Activated naive CD8-positive, alpha-beta T cell treated with anti-CD3 and anti-CD28 coated beads, Interleukin-2, amount 50 U/mL, for 24 hours (primary cell): ENCODE measurements around the gene MSANTD2.

Source experiments
- ATAC-seq: fragments of 150-1000 bp; cut with Tn5 transposase; one replicate; pipeline ENCODE4 v1.10.0; 2021
- DNase-seq: peaks from one replicate; pipeline ENCODE4 v3.0.0; 2021
- H3K27ac Mint-ChIP-seq: one replicate; pipeline ENCODE4 v1.8.0; 2021; ENCODE audit warnings: mild to moderate bottlenecking, mixed read lengths
- H3K27me3 Mint-ChIP-seq: one replicate; pipeline ENCODE4 v1.8.0; 2021; ENCODE audit warnings: mixed read lengths
- H3K36me3 Mint-ChIP-seq: one replicate; pipeline ENCODE4 v1.8.0; 2021; ENCODE audit warnings: low read depth, mixed read lengths
- H3K4me1 Mint-ChIP-seq: one replicate; pipeline ENCODE4 v1.8.0; 2021; ENCODE audit warnings: mixed read lengths
- H3K4me3 Mint-ChIP-seq: one replicate; pipeline ENCODE4 v1.8.0; 2021; ENCODE audit warnings: mild to moderate bottlenecking, moderate library complexity, mixed read lengths
- H3K9me3 Mint-ChIP-seq: one replicate; pipeline ENCODE4 v1.8.0; 2021; ENCODE audit warnings: mixed read lengths

MSANTD2 gene

DNA sequence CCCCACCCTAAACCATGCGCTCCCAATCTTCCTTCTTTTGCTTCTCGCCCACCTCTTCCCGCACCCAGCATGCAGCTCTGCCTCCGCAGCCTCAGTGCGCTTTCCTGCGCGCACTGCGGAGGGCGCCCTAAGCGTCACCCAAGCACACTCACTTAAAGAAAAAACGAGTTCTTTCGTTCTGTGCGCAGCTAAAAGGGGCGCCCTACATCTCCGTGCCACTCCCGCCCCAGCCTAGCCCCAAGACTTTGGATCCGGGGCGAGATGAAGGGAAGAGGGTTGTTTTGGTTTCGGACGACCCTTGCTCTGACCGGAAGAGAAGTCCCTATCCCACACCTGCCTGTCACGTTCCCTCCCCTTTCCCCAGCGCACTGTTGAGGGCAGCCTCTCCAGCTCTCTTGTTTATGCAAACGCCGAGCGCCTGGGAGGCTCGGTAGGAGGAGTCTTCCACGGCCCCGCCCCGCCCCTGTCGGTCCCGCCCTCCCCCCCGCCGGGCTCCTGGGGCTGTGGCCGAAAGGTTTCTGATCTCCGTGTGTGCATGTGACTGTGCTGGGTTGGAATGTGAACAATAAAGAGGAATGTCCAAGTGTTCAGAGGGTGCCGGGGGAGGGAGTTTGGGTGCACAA is 53.5 kb downstream of the MSANTD2 start:
- H3K27ac Mint-ChIP-seq, result peak overlapping the region; percentile 78

DNA sequence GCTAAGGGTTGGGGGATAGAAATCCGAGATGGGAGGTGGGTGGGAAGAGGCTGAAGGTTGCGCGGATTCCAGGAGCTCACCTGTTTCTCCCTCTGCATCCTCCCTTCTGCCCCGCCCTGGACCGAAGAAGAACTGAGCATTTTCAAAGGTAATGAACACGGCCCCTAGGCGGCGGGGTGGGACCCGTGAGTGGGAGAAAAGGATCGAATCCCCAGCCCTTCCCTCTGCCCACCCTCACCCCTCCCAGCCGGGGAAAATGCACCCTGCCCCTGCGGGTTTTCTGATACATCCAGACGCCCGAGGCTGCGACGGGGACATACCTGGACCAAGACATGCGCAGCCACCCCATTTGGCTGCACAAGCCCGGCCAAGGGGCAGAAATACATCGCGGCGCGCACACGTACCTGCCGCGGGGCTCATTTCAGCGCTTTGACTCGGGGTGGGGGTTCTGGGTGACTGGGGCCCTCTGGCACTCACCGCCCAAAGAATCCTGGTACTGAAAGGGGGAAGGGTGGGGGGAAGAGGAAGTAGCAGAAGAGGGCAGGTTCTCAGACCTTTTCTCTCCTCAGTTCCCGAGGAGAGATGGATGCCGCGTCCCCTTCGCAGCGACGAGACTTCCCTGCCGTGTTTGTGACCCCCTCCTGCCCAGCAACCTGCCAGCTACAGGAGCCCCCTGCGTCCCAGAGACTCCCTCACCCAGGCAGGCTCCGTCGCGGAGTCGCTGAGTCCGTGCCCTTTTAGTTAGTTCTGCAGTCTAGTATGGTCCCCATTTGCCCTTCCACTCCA is 54.2 kb downstream of the MSANTD2 start:
- DNase-seq (peak; percentile 55), ATAC-seq (peak; percentile 6)
- peak overlapping the region; percentile 84 for H3K4me3 Mint-ChIP-seq
- H3K4me1 Mint-ChIP-seq, result peaks cover 18% of the 10 kb centered on the region
- peak overlapping the region; percentile 78 for H3K27ac Mint-ChIP-seq
- H3K36me3 Mint-ChIP-seq, result no peaks in the 10 kb centered on the region
- H3K27me3 Mint-ChIP-seq, result peaks cover 12% of the 10 kb centered on the region
- H3K9me3 Mint-ChIP-seq, result no peaks in the 10 kb centered on the region

More for the DNA sequence above, 53.5 kb downstream of the MSANTD2 start:
- ATAC-seq (peak; percentile 82), DNase-seq (peak; percentile 79)
- Mint-ChIP-seq H3K9me3 (no peaks in the 10 kb centered on the region), H3K36me3 (no peaks in the 10 kb centered on the region), H3K4me3 (peak overlapping the region; percentile 84), H3K4me1 (peaks cover 18% of the 10 kb centered on the region), H3K27me3 (peaks cover 5% of the 10 kb centered on the region)

DNA sequence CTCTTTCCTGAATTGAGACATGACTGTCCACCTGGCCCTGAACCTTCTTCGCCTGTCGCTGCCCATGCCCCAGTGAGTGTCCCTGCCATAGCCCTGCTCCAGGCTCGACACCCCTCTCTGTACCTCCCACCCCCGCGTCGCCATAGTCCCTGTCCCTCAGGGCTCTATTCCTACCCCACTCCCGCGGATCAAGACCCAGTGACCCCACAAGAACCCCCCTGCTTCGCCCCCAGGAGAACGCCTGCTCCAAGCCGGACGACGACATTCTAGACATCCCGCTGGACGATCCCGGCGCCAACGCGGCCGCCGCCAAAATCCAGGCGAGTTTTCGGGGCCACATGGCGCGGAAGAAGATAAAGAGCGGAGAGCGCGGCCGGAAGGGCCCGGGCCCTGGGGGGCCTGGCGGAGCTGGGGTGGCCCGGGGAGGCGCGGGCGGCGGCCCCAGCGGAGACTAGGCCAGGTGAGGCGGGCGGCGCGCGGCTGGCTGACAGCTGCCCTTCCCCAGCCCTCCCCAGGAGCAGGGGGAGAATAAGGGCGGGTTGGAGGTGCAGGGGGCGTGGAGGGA is 54.9 kb downstream of the MSANTD2 start:
- Mint-ChIP-seq H3K9me3 (no peaks in the 10 kb centered on the region), H3K4me3 (peak overlapping the region; percentile 41), H3K36me3 (no peaks in the 10 kb centered on the region), H3K27me3 (peaks cover 15% of the 10 kb centered on the region), H3K27ac (no peak overlapping the region), H3K4me1 (peaks cover 24% of the 10 kb centered on the region)
- DNase-seq, result no peak
- ATAC-seq, result no peak

DNA sequence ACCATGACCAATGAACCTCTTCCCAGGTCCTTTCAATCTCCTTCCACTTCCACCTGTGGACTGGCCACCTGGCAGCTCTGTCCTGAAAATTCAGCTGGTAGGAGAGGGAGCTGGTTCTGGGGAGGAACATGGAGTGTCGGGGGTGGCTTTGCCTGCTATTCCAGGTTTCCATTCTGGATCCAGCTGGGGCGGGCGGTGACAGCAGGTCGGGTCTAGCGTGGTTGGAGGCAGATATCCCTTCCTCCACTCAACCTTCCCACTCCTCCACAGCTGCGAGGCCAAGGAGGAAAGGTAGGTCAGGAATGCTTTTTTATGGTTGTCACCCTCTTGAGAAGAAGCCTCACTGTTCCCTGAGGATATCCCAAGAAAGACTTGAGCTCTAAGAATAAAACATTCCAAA is 57.2 kb downstream of the MSANTD2 start:
- no peak for DNase-seq
- H3K27me3 Mint-ChIP-seq, result peaks cover 21% of the 10 kb centered on the region
- no peak overlapping the region for H3K27ac Mint-ChIP-seq
- H3K4me3 Mint-ChIP-seq, result no peak overlapping the region
- no peaks in the 10 kb centered on the region for H3K9me3 Mint-ChIP-seq
- H3K36me3 Mint-ChIP-seq, result no peaks in the 10 kb centered on the region
- no peak for ATAC-seq
- H3K4me1 Mint-ChIP-seq, result peaks cover 22% of the 10 kb centered on the region

DNA sequence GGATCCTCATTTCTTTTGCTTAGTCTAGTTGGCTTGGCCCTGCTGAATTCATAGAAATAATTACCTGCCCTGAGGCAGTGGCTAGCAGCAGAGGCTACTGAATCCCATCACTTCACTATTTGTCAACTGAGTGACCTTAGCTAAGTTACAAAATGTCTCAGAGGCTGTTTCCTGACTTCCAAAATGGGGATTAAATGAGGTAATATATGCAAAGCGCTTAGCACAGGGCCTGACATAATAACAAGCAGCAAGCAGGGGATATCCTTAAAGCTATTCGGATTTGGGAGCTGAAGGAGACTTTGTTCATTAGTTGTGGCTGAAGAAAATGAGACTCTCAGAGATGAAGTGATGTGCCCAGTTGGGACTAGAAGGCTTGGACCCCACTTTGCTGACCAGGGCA is 57.7 kb downstream of the MSANTD2 start:
- Mint-ChIP-seq H3K36me3 (no peaks in the 10 kb centered on the region), H3K9me3 (no peaks in the 10 kb centered on the region), H3K4me3 (no peak overlapping the region), H3K27me3 (peaks cover 21% of the 10 kb centered on the region), H3K4me1 (peaks cover 22% of the 10 kb centered on the region), H3K27ac (no peak overlapping the region)
- no peak for ATAC-seq
- no peak for DNase-seq

DNA sequence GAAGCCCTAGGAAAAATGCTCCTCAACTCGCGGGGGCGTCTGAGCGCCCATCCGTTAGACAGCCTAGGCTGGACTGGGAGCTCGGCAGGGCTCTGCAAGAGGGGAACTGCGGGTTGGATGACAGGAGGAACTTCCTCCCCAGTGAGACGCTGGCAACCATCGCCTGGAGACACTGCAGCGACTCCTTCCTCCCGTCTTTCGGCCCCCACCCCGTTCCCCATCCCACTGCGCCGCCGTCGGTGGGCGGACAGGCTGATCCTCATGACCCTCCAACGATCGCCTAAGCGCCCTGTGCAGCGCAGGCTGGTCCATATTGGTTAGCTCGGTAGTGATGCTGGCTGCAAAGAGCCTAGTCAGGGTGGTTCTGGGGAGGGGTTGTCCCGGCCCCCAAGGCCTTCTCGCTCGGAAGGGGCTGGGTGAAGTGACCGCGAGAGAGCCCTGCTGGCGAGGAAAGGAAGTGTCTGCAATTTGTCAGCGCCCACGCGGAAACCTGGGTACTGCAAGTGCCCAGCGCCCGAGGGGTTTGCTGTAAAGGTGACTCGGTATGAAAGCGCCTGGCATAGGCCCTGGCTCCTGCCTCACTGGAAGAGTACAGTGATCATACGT is 59.8 kb downstream of the MSANTD2 start:
- no peaks in the 10 kb centered on the region for H3K9me3 Mint-ChIP-seq
- peaks cover 21% of the 10 kb centered on the region for H3K27me3 Mint-ChIP-seq
- H3K36me3 Mint-ChIP-seq, result no peaks in the 10 kb centered on the region
- no peak overlapping the region for H3K27ac Mint-ChIP-seq
- H3K4me1 Mint-ChIP-seq, result peaks cover 16% of the 10 kb centered on the region
- peak overlapping the region; percentile 81 for H3K4me3 Mint-ChIP-seq
- ATAC-seq, result peak; percentile 39
- DNase-seq, result peak; percentile 69

DNA sequence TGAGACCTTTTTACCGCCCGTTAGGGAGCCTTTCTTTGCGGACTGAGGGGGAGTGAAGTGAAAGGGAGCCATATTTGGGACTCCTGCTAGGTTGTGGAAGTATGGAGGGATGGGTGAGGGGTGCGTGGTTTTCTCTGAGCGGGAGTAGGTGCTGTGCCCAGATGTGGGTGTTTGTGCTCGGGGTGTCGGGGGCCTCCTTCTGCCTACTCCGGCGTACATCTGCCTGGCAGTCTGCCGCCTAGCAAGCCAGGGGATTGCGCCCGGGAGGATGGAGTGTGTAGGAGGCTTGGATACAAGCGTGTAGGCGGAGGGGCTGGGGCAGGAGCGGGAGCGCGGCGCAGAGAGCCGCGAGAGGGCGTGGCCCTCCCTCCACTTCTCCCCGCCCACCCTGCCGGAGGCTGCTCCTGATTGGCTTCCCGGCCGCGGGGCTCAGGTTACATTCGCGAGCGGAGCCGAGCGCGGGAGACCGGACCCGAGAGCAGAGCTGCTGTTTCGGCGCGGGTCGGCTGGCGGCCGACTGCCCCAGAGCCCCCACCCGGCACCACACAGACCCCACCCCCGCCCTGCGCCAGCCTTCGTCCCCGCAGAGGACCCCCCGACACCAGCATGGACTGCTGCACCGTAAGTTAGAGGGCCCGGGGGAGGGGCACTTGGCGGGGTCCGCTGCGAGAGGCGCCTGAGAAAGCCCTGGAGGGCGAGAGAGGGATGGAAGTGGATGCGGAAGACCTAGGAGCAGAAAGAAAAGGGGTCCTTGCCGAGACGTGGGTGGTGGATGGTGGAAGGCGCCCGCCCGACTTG is 60.5 kb downstream of the MSANTD2 start, which contains the start of gene NRGN:
Gene NRGN, plus strand, starts transcription at position 464 of the 798 bp plus-strand sequence. Its CDS starts 143 bp downstream, at position 607.
- H3K27ac Mint-ChIP-seq, result no peak within 1 kb of the TSS
- peak within 1 kb of the TSS; percentile 81 for H3K4me3 Mint-ChIP-seq
- H3K9me3 Mint-ChIP-seq, result no peaks in the 10 kb centered on the region
- peaks cover 21% of the 10 kb centered on the region for H3K27me3 Mint-ChIP-seq
- H3K36me3 Mint-ChIP-seq, result no peaks in the 10 kb centered on the region
- peak; percentile 87 for DNase-seq
- peaks cover 16% of the 10 kb centered on the region for H3K4me1 Mint-ChIP-seq
- ATAC-seq, result peak; percentile 90

DNA sequence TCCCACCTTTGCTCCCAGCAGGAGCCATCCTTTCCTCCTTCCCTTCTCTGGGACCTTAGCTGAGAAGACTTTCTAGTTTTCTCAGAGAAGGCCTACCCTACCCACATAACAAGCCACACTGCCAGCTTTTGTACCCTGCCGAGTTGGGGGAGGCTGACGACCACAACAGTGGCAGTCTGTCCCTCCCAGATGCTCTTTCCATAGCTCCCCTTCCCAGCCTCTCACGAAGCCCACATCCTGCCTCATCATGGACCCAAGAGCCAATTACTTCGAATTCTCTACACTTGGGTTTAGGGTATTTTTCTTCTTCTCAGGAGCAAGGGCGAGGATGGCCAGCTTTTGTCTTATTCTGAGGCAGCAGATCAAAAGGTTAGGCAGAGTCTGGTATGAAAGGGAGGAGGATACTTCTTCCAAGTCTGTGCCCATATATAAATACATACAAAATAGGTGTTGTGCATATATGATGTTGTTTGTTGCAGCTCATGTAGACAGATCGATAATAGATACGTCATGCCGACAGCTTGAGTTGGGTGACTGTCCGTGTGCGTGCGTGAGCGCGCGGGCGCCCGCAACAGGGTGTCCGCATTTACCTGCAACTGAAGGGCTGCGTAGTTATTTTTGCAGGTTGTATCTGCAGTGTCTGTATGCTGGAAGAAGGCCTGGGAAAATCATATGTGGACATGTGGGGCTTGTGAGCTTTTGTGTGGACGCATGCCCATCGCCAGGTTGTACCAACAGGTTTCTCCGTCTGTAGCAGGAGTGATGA is 61.3 kb downstream of the MSANTD2 start:
- H3K27ac Mint-ChIP-seq, result no peak overlapping the region
- H3K9me3 Mint-ChIP-seq, result no peaks in the 10 kb centered on the region
- ATAC-seq (no peak), DNase-seq (no peak)
- peaks cover 16% of the 10 kb centered on the region for H3K4me1 Mint-ChIP-seq
- peak overlapping the region; percentile 81 for H3K4me3 Mint-ChIP-seq
- H3K27me3 Mint-ChIP-seq, result peaks cover 21% of the 10 kb centered on the region
- H3K36me3 Mint-ChIP-seq, result no peaks in the 10 kb centered on the region

DNA sequence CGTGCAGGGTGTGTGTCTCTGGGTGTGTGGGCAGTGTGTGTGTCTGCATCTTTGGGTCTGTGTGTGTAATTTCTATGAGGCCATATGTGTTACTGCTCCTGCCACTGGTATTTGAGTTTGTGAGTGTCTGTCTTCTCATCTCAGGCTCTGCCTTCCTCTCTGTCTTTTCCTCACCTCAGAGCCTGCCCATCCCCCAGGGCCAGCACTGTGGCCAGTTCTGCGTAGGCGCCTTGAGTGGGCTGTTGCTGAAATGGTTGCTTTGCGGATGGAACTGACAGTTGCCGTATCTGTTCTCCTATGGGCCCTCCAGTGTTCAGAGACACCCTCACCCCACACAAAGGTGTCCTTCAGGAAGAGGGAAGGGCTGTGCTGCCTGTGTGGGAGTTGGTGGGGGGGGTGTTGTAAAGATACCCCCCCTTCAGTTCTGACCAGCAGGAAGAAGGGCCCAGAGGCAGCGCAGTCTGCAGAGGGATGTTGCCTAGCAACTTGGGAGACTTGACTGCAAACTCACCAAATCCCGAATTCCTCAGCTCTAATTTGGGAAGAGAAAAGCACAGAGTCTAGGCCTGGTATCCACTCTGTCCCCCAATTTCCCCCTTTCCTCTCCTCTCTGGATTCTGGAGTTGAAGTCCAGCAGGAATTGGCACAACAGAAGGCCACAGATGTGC is 62.4 kb downstream of the MSANTD2 start:
- ATAC-seq (no peak), DNase-seq (no peak)
- H3K9me3 Mint-ChIP-seq, result no peaks in the 10 kb centered on the region
- H3K27ac Mint-ChIP-seq, result no peak overlapping the region
- H3K4me1 Mint-ChIP-seq, result peaks cover 16% of the 10 kb centered on the region
- H3K36me3 Mint-ChIP-seq, result no peaks in the 10 kb centered on the region
- H3K27me3 Mint-ChIP-seq, result peaks cover 21% of the 10 kb centered on the region
- no peak overlapping the region for H3K4me3 Mint-ChIP-seq

DNA sequence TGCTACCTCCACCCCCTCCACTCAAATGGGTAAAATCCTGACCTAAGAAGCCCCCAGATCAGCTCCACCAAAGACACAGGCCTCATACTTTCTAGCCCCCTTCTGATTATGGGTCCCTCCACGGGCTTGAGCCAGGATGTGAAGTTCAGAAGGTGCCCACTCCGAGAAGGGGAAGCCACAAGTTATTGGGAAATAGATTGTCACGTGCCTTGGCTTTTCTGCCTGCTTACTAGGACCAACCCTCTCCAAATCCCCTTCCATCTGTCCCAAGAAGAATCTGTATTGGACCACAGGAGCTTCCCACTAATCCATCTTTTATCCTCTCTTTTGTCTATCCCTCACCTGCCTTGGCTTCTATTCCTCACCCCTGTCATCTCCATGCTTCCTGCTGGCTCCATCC is 63.5 kb downstream of the MSANTD2 start:
- peaks cover 16% of the 10 kb centered on the region for H3K4me1 Mint-ChIP-seq
- H3K9me3 Mint-ChIP-seq, result no peaks in the 10 kb centered on the region
- H3K4me3 Mint-ChIP-seq, result no peak overlapping the region
- ATAC-seq (no peak), DNase-seq (no peak)
- H3K36me3 Mint-ChIP-seq, result no peaks in the 10 kb centered on the region
- peaks cover 18% of the 10 kb centered on the region for H3K27me3 Mint-ChIP-seq
- H3K27ac Mint-ChIP-seq, result no peak overlapping the region

DNA sequence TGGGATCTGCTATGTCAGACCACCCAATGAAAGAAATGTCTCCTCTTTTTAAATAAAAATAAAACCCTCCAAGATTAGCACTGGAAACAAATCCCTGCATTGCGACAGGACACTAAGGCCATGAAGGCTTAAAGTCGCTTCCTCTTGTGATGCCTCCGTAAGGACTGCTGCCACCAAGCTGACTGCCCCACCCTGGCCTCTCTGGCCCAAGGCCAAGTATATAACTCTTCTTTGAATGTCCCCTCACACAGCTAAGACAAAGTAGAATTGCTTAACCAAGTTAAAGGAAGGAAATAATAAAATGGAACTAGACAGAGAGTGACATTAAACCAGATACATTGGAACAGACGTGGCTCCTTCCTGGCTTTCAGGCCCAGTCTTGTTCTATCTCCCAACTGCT is 68.0 kb downstream of the MSANTD2 start:
- Mint-ChIP-seq H3K4me3 (no peak overlapping the region), H3K27ac (no peak overlapping the region), H3K9me3 (no peaks in the 10 kb centered on the region), H3K4me1 (no peaks in the 10 kb centered on the region), H3K36me3 (no peaks in the 10 kb centered on the region), H3K27me3 (no peaks in the 10 kb centered on the region)
- DNase-seq (no peak), ATAC-seq (no peak)

DNA sequence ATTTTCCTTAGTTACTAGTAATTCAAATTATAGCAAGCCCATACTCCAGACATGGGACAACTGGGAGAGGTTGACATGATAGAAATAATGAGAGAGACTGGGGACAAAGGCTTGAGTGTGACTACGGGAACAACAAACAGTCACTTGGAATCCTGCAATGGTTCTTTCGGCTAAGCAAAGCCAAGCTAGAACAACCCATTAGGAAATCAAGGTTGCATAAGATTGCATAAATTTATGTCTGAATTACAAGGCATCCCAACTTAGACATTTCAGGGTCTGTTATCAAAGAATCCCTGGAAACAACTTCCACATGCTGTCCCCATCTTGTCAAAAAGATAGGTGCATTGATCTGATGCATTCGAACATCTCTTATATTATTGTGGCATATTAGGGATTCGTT is 70.6 kb downstream of the MSANTD2 start:
- Mint-ChIP-seq H3K9me3 (no peaks in the 10 kb centered on the region), H3K27me3 (peaks cover 5% of the 10 kb centered on the region), H3K36me3 (no peaks in the 10 kb centered on the region), H3K4me1 (peaks cover 15% of the 10 kb centered on the region), H3K27ac (no peak overlapping the region), H3K4me3 (no peak overlapping the region)
- DNase-seq (no peak), ATAC-seq (no peak)

DNA sequence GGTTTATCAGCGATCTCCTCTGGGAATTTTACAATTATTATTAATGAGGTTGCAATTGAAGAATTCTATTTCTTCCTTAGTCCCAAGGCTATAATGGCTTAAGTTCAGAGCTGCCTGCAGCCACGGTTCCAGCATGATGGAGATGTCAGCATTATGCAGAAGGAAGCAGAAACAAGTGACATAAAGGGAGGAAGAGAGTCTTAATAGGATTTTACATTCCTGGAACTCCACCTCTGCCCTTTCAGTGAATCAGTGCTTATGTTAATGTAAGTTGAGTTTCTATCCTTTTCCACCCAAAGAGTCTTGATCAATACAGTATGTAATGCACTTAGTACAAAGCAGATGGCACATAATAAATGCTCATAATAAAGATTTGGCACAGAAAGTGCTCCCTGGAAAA is 72.1 kb downstream of the MSANTD2 start:
- Mint-ChIP-seq H3K36me3 (no peaks in the 10 kb centered on the region), H3K4me3 (no peak overlapping the region), H3K9me3 (no peaks in the 10 kb centered on the region), H3K27me3 (peaks cover 5% of the 10 kb centered on the region), H3K4me1 (peaks cover 20% of the 10 kb centered on the region), H3K27ac (no peak overlapping the region)
- no peak for ATAC-seq
- no peak for DNase-seq
